Gastrocnemius medialis (tissue), 4 donors: ENCODE results near the gene NKX3-2.

Source experiments
- POLR2A ChIP-seq, 2 donors: fragments of 450-650 bp; IDR thresholded peaks; one replicate each; pipeline ENCODE4 v1.6.1; 2017; ENCODE audit warnings: antibody characterized with exemption in 2 of 2, mild to moderate bottlenecking in 2 of 2, moderate library complexity in 2 of 2
- TF ChIP-seq, protein P1 (sequence below), 5 experiments: fragments of 450-650 bp in 3 of 5; fragments of 200-600 bp in 2 of 5; sonication (generic) in 2 of 5; IDR thresholded peaks in 4 of 5; conservative IDR thresholded peaks in 1 of 5; 1 replicate in 4 of 5; 2 replicates in 1 of 5; pipeline ENCODE4 v1.5.1; 2016 to 2019; ENCODE audit warnings: antibody characterized with exemption in 5 of 5, mild to moderate bottlenecking in 3 of 5, moderate library complexity in 3 of 5

DNA sequence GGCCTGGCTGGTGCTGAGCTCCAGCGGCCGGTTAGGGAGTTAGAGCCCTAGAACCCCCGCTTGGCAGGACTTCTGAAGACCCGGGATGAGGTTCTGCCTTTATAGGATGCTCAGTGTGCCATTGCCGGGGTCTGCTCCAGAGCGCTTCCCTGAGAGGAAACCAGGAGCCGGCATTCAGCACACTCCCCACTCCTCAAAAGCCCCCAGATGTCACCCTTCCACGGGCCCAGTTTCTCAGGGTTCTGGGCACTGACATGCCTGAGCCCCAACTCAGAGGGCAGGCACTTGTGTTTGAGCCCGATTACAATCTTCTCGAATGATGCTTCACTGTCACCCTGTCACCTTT is 6.5 kb downstream of the NKX3-2 start:
- TF ChIP-seq, protein P1, sequence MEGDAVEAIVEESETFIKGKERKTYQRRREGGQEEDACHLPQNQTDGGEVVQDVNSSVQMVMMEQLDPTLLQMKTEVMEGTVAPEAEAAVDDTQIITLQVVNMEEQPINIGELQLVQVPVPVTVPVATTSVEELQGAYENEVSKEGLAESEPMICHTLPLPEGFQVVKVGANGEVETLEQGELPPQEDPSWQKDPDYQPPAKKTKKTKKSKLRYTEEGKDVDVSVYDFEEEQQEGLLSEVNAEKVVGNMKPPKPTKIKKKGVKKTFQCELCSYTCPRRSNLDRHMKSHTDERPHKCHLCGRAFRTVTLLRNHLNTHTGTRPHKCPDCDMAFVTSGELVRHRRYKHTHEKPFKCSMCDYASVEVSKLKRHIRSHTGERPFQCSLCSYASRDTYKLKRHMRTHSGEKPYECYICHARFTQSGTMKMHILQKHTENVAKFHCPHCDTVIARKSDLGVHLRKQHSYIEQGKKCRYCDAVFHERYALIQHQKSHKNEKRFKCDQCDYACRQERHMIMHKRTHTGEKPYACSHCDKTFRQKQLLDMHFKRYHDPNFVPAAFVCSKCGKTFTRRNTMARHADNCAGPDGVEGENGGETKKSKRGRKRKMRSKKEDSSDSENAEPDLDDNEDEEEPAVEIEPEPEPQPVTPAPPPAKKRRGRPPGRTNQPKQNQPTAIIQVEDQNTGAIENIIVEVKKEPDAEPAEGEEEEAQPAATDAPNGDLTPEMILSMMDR (IDR thresholded peaks at IDR 0.05 in 4 of 5, conservative IDR thresholded peaks at IDR 0.05 in 1 of 5): no peak
- TF ChIP-seq POLR2A (IDR thresholded peaks at IDR 0.05): no peak
